ENCODE measurements around the gene LRRC40. TPM values are rescaled to one million over a fixed set of nuclear protein-coding genes. Genes with fewer than 3 reads are reported as not detected.
"Not testable (repeated sequence)": the region's sequence is repeated elsewhere in the genome, so short reads cannot be mapped to it uniquely, and the experiment has no call there.

The LRRC40 gene
- total and polyA plus RNA-seq, 4 donors: 21.5 to 58.6 (median 39.5) TPM

DNA sequence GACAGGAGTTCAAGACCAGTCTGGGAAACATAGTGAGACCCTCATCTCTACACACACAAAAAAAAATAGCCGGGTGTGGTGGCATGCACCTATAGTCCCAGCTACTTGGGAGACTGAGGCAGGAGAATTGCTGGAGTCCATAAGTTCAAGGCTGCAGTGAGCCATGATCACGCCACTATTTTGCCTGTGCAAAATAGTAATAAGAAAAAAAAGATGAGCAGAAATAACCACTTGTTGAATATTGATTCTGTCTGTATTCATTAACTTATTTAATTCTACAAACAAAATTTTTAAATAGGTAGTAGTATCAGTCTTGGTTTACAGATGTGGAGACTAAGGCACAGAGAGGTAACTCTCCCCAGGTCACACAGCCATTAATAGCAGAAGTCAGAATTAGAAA, 16.9 kb downstream of the LRRC40 start:
- Histone ChIP-seq H3K36me3 (ENCODE audit: control insufficient read depth, insufficient read depth, low read length) (peaks cover 9% of the 10 kb centered on the region), H3K4me1 (ENCODE audit: control insufficient read depth, insufficient read depth, low read length) (no peaks in the 10 kb centered on the region), H3K27me3 (ENCODE audit: control insufficient read depth, insufficient read depth, low read length) (no peaks in the 10 kb centered on the region), H3K4me3 (ENCODE audit: low read depth, low read length) (no peak overlapping the region), H3K27ac (ENCODE audit: low read depth, low read length) (no peak overlapping the region), H3K9me3 (ENCODE audit: control insufficient read depth, insufficient read depth, low read length) (no peaks in the 10 kb centered on the region)
- no CpG with 5 or more reads among the region's 2 CpGs for WGBS (ENCODE audit: insufficient coverage)
- DNase-seq (ENCODE audit: low read depth in 4 of 6, low spot score in 6 of 6): no peak

- H3K4me3 ChIP-seq (ENCODE audit: low read depth, low read length); H3K4me1 ChIP-seq (ENCODE audit: control insufficient read depth, insufficient read depth, low read length); DNase-seq (ENCODE audit: low read depth in 4 of 6, low spot score in 6 of 6); H3K27ac ChIP-seq (ENCODE audit: low read depth, low read length); H3K9me3 ChIP-seq (ENCODE audit: control insufficient read depth, insufficient read depth, low read length); H3K27me3 ChIP-seq (ENCODE audit: control insufficient read depth, insufficient read depth, low read length): not testable (repeated sequence)
- 100% methylated on average over 3 of the region's 3 CpGs for WGBS (ENCODE audit: insufficient coverage)
- peaks cover 11% of the 10 kb centered on the region for H3K36me3 ChIP-seq (ENCODE audit: control insufficient read depth, insufficient read depth, low read length)
Measured at GRCh38 chr1:70185181-70185580, 20.2 kb downstream of the LRRC40 start.

DNA sequence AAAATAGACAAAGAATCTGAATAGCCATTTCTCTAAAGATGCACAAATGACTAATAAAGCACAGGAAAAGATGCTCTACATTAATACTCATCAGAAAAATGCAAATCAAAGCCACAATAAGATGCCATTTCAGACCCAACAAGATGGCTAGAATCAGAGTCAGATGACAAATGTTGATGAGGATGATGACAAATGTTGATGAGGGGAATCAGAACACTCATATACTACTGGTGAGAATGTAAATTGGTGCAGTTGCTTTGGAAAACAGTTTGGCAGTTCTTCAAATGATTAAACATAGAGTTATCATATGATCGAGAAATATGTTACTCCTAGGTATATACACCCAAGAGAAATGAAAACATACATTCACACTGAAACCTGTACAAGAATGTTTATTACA, 33.9 kb downstream of the LRRC40 start:
- Histone ChIP-seq H3K4me3 (ENCODE audit: low read depth, low read length) (no peak overlapping the region), H3K36me3 (ENCODE audit: control insufficient read depth, insufficient read depth, low read length) (no peaks in the 10 kb centered on the region), H3K27ac (ENCODE audit: low read depth, low read length) (no peak overlapping the region), H3K27me3 (ENCODE audit: control insufficient read depth, insufficient read depth, low read length) (no peaks in the 10 kb centered on the region), H3K4me1 (ENCODE audit: control insufficient read depth, insufficient read depth, low read length) (no peaks in the 10 kb centered on the region), H3K9me3 (ENCODE audit: control insufficient read depth, insufficient read depth, low read length) (no peaks in the 10 kb centered on the region)
- DNase-seq (ENCODE audit: low read depth in 4 of 6, low spot score in 6 of 6): no peak
- WGBS (ENCODE audit: insufficient coverage): no CpG with 5 or more reads among the region's 1 CpG

- Histone ChIP-seq H3K9me3 (ENCODE audit: control insufficient read depth, insufficient read depth, low read length) (no peaks in the 10 kb centered on the region), H3K36me3 (ENCODE audit: control insufficient read depth, insufficient read depth, low read length) (no peaks in the 10 kb centered on the region), H3K4me1 (ENCODE audit: control insufficient read depth, insufficient read depth, low read length) (no peaks in the 10 kb centered on the region), H3K27ac (ENCODE audit: low read depth, low read length) (no peak overlapping the region), H3K27me3 (ENCODE audit: control insufficient read depth, insufficient read depth, low read length) (no peaks in the 10 kb centered on the region), H3K4me3 (ENCODE audit: low read depth, low read length) (no peak overlapping the region)
- WGBS (ENCODE audit: insufficient coverage): 59% methylated on average over 2 of the region's 5 CpGs
- DNase-seq (ENCODE audit: low read depth in 4 of 6, low spot score in 6 of 6): no peak
Measured at GRCh38 chr1:70169018-70169839, 36.1 kb downstream of the LRRC40 start.

DNA sequence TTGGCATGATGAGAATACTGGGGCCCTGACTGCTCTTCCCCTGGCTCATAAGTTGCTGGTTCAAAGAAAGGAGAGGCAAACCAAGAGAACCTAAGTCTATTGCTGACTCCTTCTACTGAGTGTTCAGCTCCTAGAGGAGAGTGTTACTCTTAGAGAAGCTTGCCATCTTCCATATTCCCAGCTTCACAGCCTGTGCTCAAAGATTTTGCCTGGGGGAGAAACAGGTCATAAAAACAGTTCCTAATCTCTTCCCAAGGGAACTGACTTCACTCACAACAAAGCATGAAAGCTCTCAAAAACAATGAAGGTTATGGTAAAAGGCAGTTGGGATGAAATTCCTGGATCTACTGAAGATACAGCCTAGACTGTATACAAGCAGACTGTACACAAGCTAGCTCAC, 37.1 kb downstream of the LRRC40 start:
- no peaks in the 10 kb centered on the region for H3K36me3 ChIP-seq (ENCODE audit: control insufficient read depth, insufficient read depth, low read length)
- DNase-seq (ENCODE audit: low read depth in 4 of 6, low spot score in 6 of 6): no peak
- no peaks in the 10 kb centered on the region for H3K9me3 ChIP-seq (ENCODE audit: control insufficient read depth, insufficient read depth, low read length)
- H3K27ac ChIP-seq (ENCODE audit: low read depth, low read length): no peak overlapping the region
- H3K4me3 ChIP-seq (ENCODE audit: low read depth, low read length): no peak overlapping the region
- no peaks in the 10 kb centered on the region for H3K27me3 ChIP-seq (ENCODE audit: control insufficient read depth, insufficient read depth, low read length)
- H3K4me1 ChIP-seq (ENCODE audit: control insufficient read depth, insufficient read depth, low read length): no peaks in the 10 kb centered on the region

DNA sequence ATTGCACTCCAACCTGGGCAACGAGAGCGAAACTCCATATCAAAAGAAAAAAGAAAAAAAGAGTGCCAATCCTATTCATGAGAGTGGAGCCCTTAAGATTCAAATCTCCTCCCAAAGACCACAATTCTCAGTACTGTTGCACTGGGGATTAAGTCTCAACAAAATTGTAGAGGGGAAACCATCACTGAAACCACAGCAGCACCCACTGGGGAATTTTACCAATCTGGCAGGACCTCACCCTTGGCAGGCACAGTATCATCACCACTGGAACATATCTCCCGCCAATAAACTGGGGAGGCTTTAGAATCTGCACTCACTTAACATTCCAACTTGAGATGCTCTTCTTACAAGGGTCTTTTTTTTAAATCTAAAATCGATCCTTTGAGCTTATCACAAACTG, 41.0 kb downstream of the LRRC40 start:
- Histone ChIP-seq H3K27ac (ENCODE audit: low read depth, low read length) (no peak overlapping the region), H3K27me3 (ENCODE audit: control insufficient read depth, insufficient read depth, low read length) (no peaks in the 10 kb centered on the region), H3K4me3 (ENCODE audit: low read depth, low read length) (no peak overlapping the region), H3K9me3 (ENCODE audit: control insufficient read depth, insufficient read depth, low read length) (no peaks in the 10 kb centered on the region), H3K4me1 (ENCODE audit: control insufficient read depth, insufficient read depth, low read length) (no peaks in the 10 kb centered on the region), H3K36me3 (ENCODE audit: control insufficient read depth, insufficient read depth, low read length) (peaks cover 4% of the 10 kb centered on the region)
- DNase-seq (ENCODE audit: low read depth in 4 of 6, low spot score in 6 of 6): no peak
- WGBS (ENCODE audit: insufficient coverage): 100% methylated on average over 1 of the region's 4 CpGs

DNA sequence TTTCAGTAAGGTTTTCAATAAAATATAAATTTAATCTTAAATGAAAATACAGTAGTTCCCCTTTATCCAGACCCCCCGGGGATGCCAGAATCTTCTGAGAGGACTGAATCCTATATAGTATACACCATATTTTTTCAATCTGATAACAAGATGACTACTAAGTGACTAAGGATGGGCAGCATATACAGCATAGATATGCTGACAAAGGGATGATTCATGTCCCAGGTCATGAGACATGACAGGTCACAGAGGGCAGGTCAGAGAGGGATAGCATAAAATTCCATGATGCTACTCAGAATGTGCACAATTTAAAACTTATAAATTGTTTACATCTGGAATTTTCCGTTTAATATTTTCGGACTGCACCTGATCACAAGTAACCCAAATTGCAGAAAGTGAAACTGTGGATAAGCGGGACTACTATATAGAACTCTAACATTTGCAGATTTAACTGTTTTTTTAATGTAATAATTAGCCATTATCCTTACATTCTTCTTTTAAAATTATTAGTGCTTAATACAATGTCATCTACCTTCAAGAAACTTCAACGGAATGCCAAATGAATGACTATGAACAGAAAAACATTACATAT, 48.8 kb downstream of the LRRC40 start:
- no peaks in the 10 kb centered on the region for H3K27me3 ChIP-seq (ENCODE audit: control insufficient read depth, insufficient read depth, low read length)
- H3K36me3 ChIP-seq (ENCODE audit: control insufficient read depth, insufficient read depth, low read length): peaks cover 4% of the 10 kb centered on the region
- no peaks in the 10 kb centered on the region for H3K9me3 ChIP-seq (ENCODE audit: control insufficient read depth, insufficient read depth, low read length)
- DNase-seq (ENCODE audit: low read depth in 4 of 6, low spot score in 6 of 6): no peak
- no peak overlapping the region for H3K4me3 ChIP-seq (ENCODE audit: low read depth, low read length)
- no peaks in the 10 kb centered on the region for H3K4me1 ChIP-seq (ENCODE audit: control insufficient read depth, insufficient read depth, low read length)
- WGBS (ENCODE audit: insufficient coverage): no CpG with 5 or more reads among the region's 5 CpGs
- no peak overlapping the region for H3K27ac ChIP-seq (ENCODE audit: low read depth, low read length)

GRCh38 chr1:70153739-70154138, 51.6 kb downstream of the LRRC40 start:
- no CpG with 5 or more reads among the region's 3 CpGs for WGBS (ENCODE audit: insufficient coverage)
- Histone ChIP-seq H3K4me1 (ENCODE audit: control insufficient read depth, insufficient read depth, low read length) (no peaks in the 10 kb centered on the region), H3K27me3 (ENCODE audit: control insufficient read depth, insufficient read depth, low read length) (no peaks in the 10 kb centered on the region)

GRCh38 chr1:70150444-70150843, 54.9 kb downstream of the LRRC40 start:
- Histone ChIP-seq H3K36me3 (ENCODE audit: control insufficient read depth, insufficient read depth, low read length) (peaks cover 3% of the 10 kb centered on the region), H3K27ac (ENCODE audit: low read depth, low read length) (no peak overlapping the region), H3K4me1 (ENCODE audit: control insufficient read depth, insufficient read depth, low read length) (no peaks in the 10 kb centered on the region), H3K9me3 (ENCODE audit: control insufficient read depth, insufficient read depth, low read length) (no peaks in the 10 kb centered on the region), H3K27me3 (ENCODE audit: control insufficient read depth, insufficient read depth, low read length) (no peaks in the 10 kb centered on the region), H3K4me3 (ENCODE audit: low read depth, low read length) (no peak overlapping the region)
- 100% methylated on average over 1 of the region's 1 CpG for WGBS (ENCODE audit: insufficient coverage)
- DNase-seq (ENCODE audit: low read depth in 4 of 6, low spot score in 6 of 6): no peak

More at GRCh38 chr1:70153739-70154138, 51.6 kb downstream of the LRRC40 start:
- no peaks in the 10 kb centered on the region for H3K36me3 ChIP-seq (ENCODE audit: control insufficient read depth, insufficient read depth, low read length)
- H3K27ac ChIP-seq (ENCODE audit: low read depth, low read length): no peak overlapping the region
- H3K9me3 ChIP-seq (ENCODE audit: control insufficient read depth, insufficient read depth, low read length): no peaks in the 10 kb centered on the region
- no peak overlapping the region for H3K4me3 ChIP-seq (ENCODE audit: low read depth, low read length)
- no peak for DNase-seq (ENCODE audit: low read depth in 4 of 6, low spot score in 6 of 6)

DNA sequence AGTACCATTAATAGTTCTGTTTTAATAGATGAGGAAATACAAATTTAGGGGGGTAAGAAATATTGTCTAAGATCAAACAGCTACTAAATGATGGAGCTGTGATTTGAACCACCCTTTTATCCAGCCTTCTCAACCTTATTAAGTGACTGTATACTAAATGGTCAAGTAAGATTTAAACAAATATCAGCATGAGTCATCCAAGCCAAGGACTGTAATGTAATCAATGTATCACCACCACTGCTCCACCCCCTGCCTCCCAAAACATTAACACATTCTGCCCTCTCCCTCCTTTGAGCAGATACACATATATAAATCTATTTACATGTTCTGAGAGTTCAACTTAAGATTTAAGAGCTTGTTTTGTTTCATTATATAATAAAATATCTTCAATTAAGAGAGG, 58.9 kb downstream of the LRRC40 start:
- peaks cover 6% of the 10 kb centered on the region for H3K36me3 ChIP-seq (ENCODE audit: control insufficient read depth, insufficient read depth, low read length)
- H3K27me3 ChIP-seq (ENCODE audit: control insufficient read depth, insufficient read depth, low read length): no peaks in the 10 kb centered on the region
- no peak for DNase-seq (ENCODE audit: low read depth in 4 of 6, low spot score in 6 of 6)
- H3K27ac ChIP-seq (ENCODE audit: low read depth, low read length): no peak overlapping the region
- no peaks in the 10 kb centered on the region for H3K4me1 ChIP-seq (ENCODE audit: control insufficient read depth, insufficient read depth, low read length)
- no peak overlapping the region for H3K4me3 ChIP-seq (ENCODE audit: low read depth, low read length)
- H3K9me3 ChIP-seq (ENCODE audit: control insufficient read depth, insufficient read depth, low read length): no peaks in the 10 kb centered on the region
